HEK293 (cell line): ENCODE data around the gene TESMIN.

Experiments
- CTCF ChIA-PET: fragments of 350-600 bp; formaldehyde crosslinking; extraction: SDS; loops from one replicate; lab custom pipeline; 2021; ENCODE audit warnings: antibody characterized with exemption; lab: Yijun Ruan, JAX
- POLR2A ChIA-PET: fragments of 300-600 bp; formaldehyde crosslinking; extraction: SDS; loops from one replicate; lab custom pipeline; 2020; ENCODE audit warnings: antibody characterized with exemption, inconsistent platforms; lab: Yijun Ruan, JAX
- H3K27ac ChIP-seq: fragments of 200-500 bp; sonication (Bioruptor generic); 2 replicates; pipeline ENCODE4 v1.5.1; 2014; ENCODE audit warnings: low read depth, low read length, control low read depth, inconsistent platforms; ENCODE audit errors: extremely low read depth
- H3K36me3 ChIP-seq, 2 experiments: fragments of 200-500 bp in 1 of 2; sonication (Bioruptor generic) in 1 of 2; 1 replicate in 1 of 2; 2 replicates in 1 of 2; pipeline ENCODE4 v1.5.1; 2014 to 2017; ENCODE audit warnings: inconsistent platforms in 2 of 2, low read length in 2 of 2; ENCODE audit not compliant: control insufficient read depth in 2 of 2, insufficient read depth in 1 of 2
- H3K4me1 ChIP-seq: fragments of 200-500 bp; sonication (Bioruptor generic); 2 replicates; pipeline ENCODE4 v1.5.1; 2014; ENCODE audit warnings: mild to moderate bottlenecking, low read length, inconsistent platforms; ENCODE audit not compliant: control insufficient read depth, insufficient read depth
- H3K4me3 ChIP-seq: 2 replicates; pipeline ENCODE4 v1.5.1; 2011; ENCODE audit warnings: low read depth, mild to moderate bottlenecking, control low read depth, low read length, moderate library complexity
- H3K9me3 ChIP-seq: fragments of 200-500 bp; sonication (Bioruptor generic); 2 replicates; pipeline ENCODE4 v1.5.1; 2014; ENCODE audit warnings: low read depth, low read length, inconsistent platforms; ENCODE audit not compliant: control insufficient read depth, insufficient read depth
- GLIS2 ChIP-seq: fragments of 450-650 bp; formaldehyde crosslinking; IDR thresholded peaks from 2 replicates; pipeline ENCODE4 v1.5.1; 2016; ENCODE audit warnings: missing biosample characterization, missing genetic modification characterization
- HOXA7 ChIP-seq: sonication (generic); formaldehyde crosslinking; IDR thresholded peaks from 2 replicates; pipeline ENCODE4 v1.8.1; 2022; ENCODE audit warnings: missing genetic modification reagents, borderline replicate concordance
- HOXD13 ChIP-seq: sonication (generic); formaldehyde crosslinking; IDR thresholded peaks from 2 replicates; pipeline ENCODE4 v1.8.0; 2022; ENCODE audit warnings: missing genetic modification reagents, borderline replicate concordance
- KLF8 ChIP-seq: fragments of 450-650 bp; formaldehyde crosslinking; IDR thresholded peaks from 2 replicates; pipeline ENCODE4 v1.5.1; 2016; ENCODE audit warnings: missing biosample characterization, missing genetic modification characterization
- KLF9 ChIP-seq: fragments of 450-650 bp; formaldehyde crosslinking; IDR thresholded peaks from 2 replicates; pipeline ENCODE4 v1.5.1; 2016; ENCODE audit warnings: missing biosample characterization, missing genetic modification characterization, low read depth
- PATZ1 ChIP-seq: fragments of 450-650 bp; formaldehyde crosslinking; IDR thresholded peaks from 2 replicates; pipeline ENCODE4 v1.5.1; 2016; ENCODE audit warnings: missing biosample characterization, missing genetic modification characterization
- PBX3 ChIP-seq: sonication (generic); formaldehyde crosslinking; IDR thresholded peaks from 2 replicates; pipeline ENCODE4 v1.8.1; 2022; ENCODE audit warnings: mild to moderate bottlenecking, moderate library complexity, missing genetic modification reagents
- PRDM2 ChIP-seq: fragments of 450-650 bp; formaldehyde crosslinking; IDR thresholded peaks from 2 replicates; pipeline ENCODE4 v1.5.1; 2016; ENCODE audit warnings: missing biosample characterization, missing genetic modification characterization, borderline replicate concordance
- SP2 ChIP-seq: fragments of 450-650 bp; formaldehyde crosslinking; IDR thresholded peaks from 2 replicates; pipeline ENCODE4 v1.5.1; 2016; ENCODE audit warnings: missing biosample characterization, missing genetic modification characterization
- ZIC2 ChIP-seq: fragments of 450-650 bp; formaldehyde crosslinking; IDR thresholded peaks from 2 replicates; pipeline ENCODE4 v1.5.1; 2016; ENCODE audit warnings: missing biosample characterization, missing genetic modification characterization
- ZNF132 ChIP-seq: fragments of 450-650 bp; formaldehyde crosslinking; IDR thresholded peaks from 2 replicates; pipeline ENCODE4 v1.5.1; 2017; ENCODE audit warnings: missing biosample characterization, missing genetic modification characterization, borderline replicate concordance
- ZNF174 ChIP-seq: fragments of 450-650 bp; formaldehyde crosslinking; IDR thresholded peaks from 2 replicates; pipeline ENCODE4 v1.5.0; 2017; ENCODE audit warnings: missing biosample characterization, mild to moderate bottlenecking, missing genetic modification characterization
- ZNF223 ChIP-seq: fragments of 450-650 bp; formaldehyde crosslinking; IDR thresholded peaks from 2 replicates; pipeline ENCODE4 v1.5.1; 2016; ENCODE audit warnings: missing biosample characterization, missing genetic modification characterization
- ZNF23 ChIP-seq: fragments of 450-650 bp; formaldehyde crosslinking; IDR thresholded peaks from 2 replicates; pipeline ENCODE4 v1.5.1; 2016; ENCODE audit warnings: missing biosample characterization, missing genetic modification characterization, borderline replicate concordance
- ZNF37A ChIP-seq: fragments of 450-650 bp; IDR thresholded peaks from 2 replicates; pipeline ENCODE4 v1.5.1; 2018; ENCODE audit warnings: missing biosample characterization, missing genetic modification characterization
- ZNF423 ChIP-seq: fragments of 450-650 bp; formaldehyde crosslinking; IDR thresholded peaks from 2 replicates; pipeline ENCODE4 v1.5.1; 2016; ENCODE audit warnings: missing biosample characterization, missing genetic modification characterization
- ZNF521 ChIP-seq: fragments of 450-650 bp; formaldehyde crosslinking; IDR thresholded peaks from 2 replicates; pipeline ENCODE4 v1.5.1; 2017; ENCODE audit warnings: missing biosample characterization, mild to moderate bottlenecking, missing genetic modification characterization
- ZNF596 ChIP-seq: fragments of 450-650 bp; IDR thresholded peaks from 2 replicates; pipeline ENCODE4 v1.5.0; 2018; ENCODE audit warnings: missing biosample characterization, mild to moderate bottlenecking, missing genetic modification characterization, moderate library complexity
- ZNF639 ChIP-seq: fragments of 450-650 bp; formaldehyde crosslinking; IDR thresholded peaks from 2 replicates; pipeline ENCODE4 v1.5.1; 2016; ENCODE audit warnings: missing biosample characterization, missing genetic modification characterization
- ZNF658 ChIP-seq: fragments of 450-650 bp; formaldehyde crosslinking; IDR thresholded peaks from 2 replicates; pipeline ENCODE4; 2016; ENCODE audit warnings: missing biosample characterization, missing genetic modification characterization
- ZNF707 ChIP-seq: fragments of 450-650 bp; formaldehyde crosslinking; IDR thresholded peaks from 2 replicates; pipeline ENCODE4 v1.5.1; 2016; ENCODE audit warnings: missing biosample characterization, missing genetic modification characterization
- ZNF776 ChIP-seq: fragments of 450-650 bp; formaldehyde crosslinking; IDR thresholded peaks from 2 replicates; pipeline ENCODE4 v1.5.0; 2017; ENCODE audit warnings: missing biosample characterization, missing genetic modification characterization, borderline replicate concordance
- ZNF837 ChIP-seq: fragments of 450-650 bp; formaldehyde crosslinking; IDR thresholded peaks from 2 replicates; pipeline ENCODE4 v1.5.1; 2016; ENCODE audit warnings: missing biosample characterization, missing genetic modification characterization
- ZSCAN18 ChIP-seq: fragments of 450-650 bp; formaldehyde crosslinking; IDR thresholded peaks from 2 replicates; pipeline ENCODE4 v1.5.1; 2016; ENCODE audit warnings: missing biosample characterization, missing genetic modification characterization
- ZSCAN5A ChIP-seq: fragments of 450-650 bp; formaldehyde crosslinking; IDR thresholded peaks from 2 replicates; pipeline ENCODE4 v1.5.1; 2016; ENCODE audit warnings: missing biosample characterization, missing genetic modification characterization

TESMIN gene

GRCh38 chr11:68678031-68678441 is 73.3 kb downstream of the TESMIN start (continued):
- no peak for TF ChIP-seq ZNF596 (tag by site-specific recombination)
- TF ChIP-seq ZNF707, result no peak
- no peak for TF ChIP-seq ZNF23

- no peaks in the 10 kb centered on the region for H3K9me3 ChIP-seq
- ChIA-PET POLR2A (interaction anchor here (0.6 to 1.1 kb wide), 2 partner anchors 9 to 11 kb away, joined by 4 read pairs; no protein-coding TSS in a partner anchor), CTCF (interaction anchor here (0.8 kb wide), 1 partner anchor 66 kb away, joined by 3 read pairs; no protein-coding TSS in a partner anchor)
- no peak overlapping the region for H3K27ac ChIP-seq
- H3K4me1 ChIP-seq, result peaks cover 3% of the 10 kb centered on the region; the same call in 1 of the 2 replicates
- H3K4me3 ChIP-seq, result no peak overlapping the region
- no peaks in the 10 kb centered on the region for H3K36me3 ChIP-seq
- no peak for TF ChIP-seq ZNF658
- no peak for TF ChIP-seq ZNF521 (tag by site-specific recombination)
- no peak for TF ChIP-seq ZNF837
- no peak for TF ChIP-seq ZNF174 (tag by site-specific recombination)
- TF ChIP-seq ZSCAN5A, result no peak
- TF ChIP-seq HOXD13 (CRISPR knock-in tag), result no peak
- TF ChIP-seq PBX3, result no peak
- TF ChIP-seq ZNF223, result no peak
- TF ChIP-seq HOXA7 (CRISPR knock-in tag), result no peak
- peak; percentile 34; the same call in 1 of the 2 replicates for TF ChIP-seq GLIS2 (tag by site-specific recombination)
- TF ChIP-seq PRDM2 (tag by site-specific recombination), result no peak
- peak; percentile 84 for TF ChIP-seq PATZ1 (tag by site-specific recombination)
- peak; percentile 43 for TF ChIP-seq SP2 (tag by site-specific recombination)
- TF ChIP-seq ZNF639, result no peak
- no peak for TF ChIP-seq ZNF776 (tag by site-specific recombination)
- TF ChIP-seq KLF8 (tag by site-specific recombination), result no peak
- TF ChIP-seq KLF9, result no peak
- TF ChIP-seq ZIC2, result peak; percentile 56
- no peak for TF ChIP-seq ZNF37A (tag by site-specific recombination)
- TF ChIP-seq ZNF423 (tag by site-specific recombination), result no peak
- no peak for TF ChIP-seq ZSCAN18 (tag by site-specific recombination)
- TF ChIP-seq ZNF132 (tag by site-specific recombination), result no peak
These were observed 73.9 kb downstream of the TESMIN start for GRCh38 chr11:68677432-68677831.
